ENCODE measurements around the gene NOTCH2.

- no peak for TF ChIP-seq CTCF (IDR thresholded peaks at IDR 0.05)
- no peak for TF ChIP-seq EP300 (IDR thresholded peaks at IDR 0.05)
- TF ChIP-seq POLR2A (IDR thresholded peaks at IDR 0.05): no peak
- no peak for TF ChIP-seq POLR2AphosphoS5 (IDR thresholded peaks at IDR 0.05)
These were observed 81.0 kb downstream of the NOTCH2 start for GRCh38 chr1:119988306-119989062.
